T1000 (cell line): ENCODE measurements around the gene NDRG4.
A peak's percentile ranks its signal among the peaks of the same experiment; 100 is the strongest.

Experiments
- DNase-seq: peaks from one replicate; lab custom pipeline; 2025; ENCODE audit warnings: mixed read lengths; lab: John Stamatoyannopoulos, UW

The NDRG4 gene

GRCh38 chr16:58499615-58500351, at the start of gene NDRG4:
Gene NDRG4 (plus strand): TSS chr16:58500143. CDS start chr16:58500249, 106 bp downstream.
- peak; percentile 72 for DNase-seq

GRCh38 chr16:58450590-58450989, 49.4 kb upstream of the NDRG4 start:
- DNase-seq: no peak

- no peak for DNase-seq
These were observed 48.7 kb upstream of the NDRG4 start for GRCh38 chr16:58451265-58451689.

- no peak for DNase-seq
These were observed 48.0 kb upstream of the NDRG4 start for GRCh38 chr16:58451945-58452401.

GRCh38 chr16:58452640-58453039, 47.3 kb upstream of the NDRG4 start:
- DNase-seq: no peak

GRCh38 chr16:58454178-58454577, 45.8 kb upstream of the NDRG4 start:
- DNase-seq: no peak

- no peak for DNase-seq
These were observed 45.1 kb upstream of the NDRG4 start for GRCh38 chr16:58454856-58455255.

- no peak for DNase-seq
These were observed 44.2 kb upstream of the NDRG4 start for GRCh38 chr16:58455750-58456149.

- no peak for DNase-seq
These were observed 43.8 kb upstream of the NDRG4 start for GRCh38 chr16:58456193-58456592.

- no peak for DNase-seq
These were observed 41.2 kb upstream of the NDRG4 start for GRCh38 chr16:58458606-58459343.

GRCh38 chr16:58459344-58460218, 40.4 kb upstream of the NDRG4 start:
- DNase-seq: no peak

GRCh38 chr16:58460219-58460610, 39.7 kb upstream of the NDRG4 start:
- no peak for DNase-seq

- DNase-seq: no peak
These were observed 38.9 kb upstream of the NDRG4 start for GRCh38 chr16:58461056-58461455.

GRCh38 chr16:58461640-58462039, 38.3 kb upstream of the NDRG4 start:
- DNase-seq: no peak

GRCh38 chr16:58462089-58462488, 37.9 kb upstream of the NDRG4 start:
- no peak for DNase-seq

GRCh38 chr16:58462499-58462996, 37.4 kb upstream of the NDRG4 start:
- DNase-seq: no peak

- no peak for DNase-seq
These were observed 36.7 kb upstream of the NDRG4 start for GRCh38 chr16:58462997-58463941.

- no peak for DNase-seq
These were observed 35.7 kb upstream of the NDRG4 start for GRCh38 chr16:58464047-58464915.

- no peak for DNase-seq
These were observed 34.8 kb upstream of the NDRG4 start for GRCh38 chr16:58464916-58465731.
